G401 (cell line): ENCODE results near the gene PDGFD. TPM values are rescaled to one million over a fixed set of nuclear protein-coding genes. Genes with fewer than 3 reads are reported as not detected.

Experiments
- DNase-seq: peaks from one replicate; pipeline ENCODE4 v3.0.0-alpha.2; 2015; ENCODE audit warnings: low spot score
- in situ Hi-C: cut with HindIII; loops from 2 replicates; pipeline ENCODE4 v1.10.0; 2016; ENCODE audit warnings: low sequenced_read_pairs, mixed read lengths
- total RNA-seq: library from RNA; depleted of rRNA; stranded (reverse); fragments of >200 nt; shearing (Covaris generic); gene quantifications from 2 replicates; pipeline ENCODE4 v1.2.3, GENCODE V29; 2014

Gene PDGFD
- total RNA-seq, 1 experiment from 2014 or later, result 8.8 TPM

GRCh38 chr11:103903621-103904323, 260.2 kb downstream of the PDGFD start:
- in situ Hi-C loops, result no loop called here
- no peak for DNase-seq

- in situ Hi-C loops, result no loop called here
- DNase-seq, result no peak
Observed at GRCh38 chr11:103902994-103903393, 261.0 kb downstream of the PDGFD start.

GRCh38 chr11:103901656-103902055, 262.3 kb downstream of the PDGFD start:
- in situ Hi-C loops, result no loop called here
- no peak for DNase-seq

- in situ Hi-C loops, result no loop called here
- no peak for DNase-seq
Observed at GRCh38 chr11:103898577-103899336, 265.2 kb downstream of the PDGFD start.

- in situ Hi-C loops, result no loop called here
- no peak for DNase-seq
Observed at GRCh38 chr11:103898065-103898464, 265.9 kb downstream of the PDGFD start.

- in situ Hi-C loops, result no loop called here
- DNase-seq, result no peak
Observed at GRCh38 chr11:103897160-103897936, 266.6 kb downstream of the PDGFD start.

GRCh38 chr11:103895106-103895505, 268.8 kb downstream of the PDGFD start:
- in situ Hi-C loops, result no loop called here
- no peak for DNase-seq

- in situ Hi-C loops, result no loop called here
- no peak for DNase-seq
Observed at GRCh38 chr11:103894673-103895072, 269.3 kb downstream of the PDGFD start.

- no peak for DNase-seq
- in situ Hi-C loops, result no loop called here
Observed at GRCh38 chr11:103894034-103894433, 269.9 kb downstream of the PDGFD start.

GRCh38 chr11:103893371-103893770, 270.6 kb downstream of the PDGFD start:
- no peak for DNase-seq
- in situ Hi-C loops, result no loop called here

- DNase-seq, result no peak
- in situ Hi-C loops, result no loop called here
Observed at GRCh38 chr11:103892603-103893002, 271.3 kb downstream of the PDGFD start.

- no peak for DNase-seq
- in situ Hi-C loops, result no loop called here
Observed at GRCh38 chr11:103890654-103891053, 273.3 kb downstream of the PDGFD start.

- in situ Hi-C loops, result no loop called here
- no peak for DNase-seq
Observed at GRCh38 chr11:103889679-103890078, 274.3 kb downstream of the PDGFD start.

GRCh38 chr11:103888541-103888951, 275.4 kb downstream of the PDGFD start:
- no peak for DNase-seq
- in situ Hi-C loops, result no loop called here

- DNase-seq, result no peak
- in situ Hi-C loops, result no loop called here
Observed at GRCh38 chr11:103887001-103887658, 276.8 kb downstream of the PDGFD start.

- in situ Hi-C loops, result no loop called here
- no peak for DNase-seq
Observed at GRCh38 chr11:103883856-103884255, 280.1 kb downstream of the PDGFD start.

GRCh38 chr11:103883291-103883690, 280.7 kb downstream of the PDGFD start:
- DNase-seq, result no peak
- in situ Hi-C loops, result no loop called here

GRCh38 chr11:103881584-103881983, 282.4 kb downstream of the PDGFD start:
- no peak for DNase-seq
- in situ Hi-C loops, result no loop called here

GRCh38 chr11:103880968-103881367, 283.0 kb downstream of the PDGFD start:
- DNase-seq, result no peak
- in situ Hi-C loops, result no loop called here

- no peak for DNase-seq
- in situ Hi-C loops, result no loop called here
Observed at GRCh38 chr11:103878646-103879045, 285.3 kb downstream of the PDGFD start.
